Measurements from ENCODE around the gene FOXE3. TPM values are rescaled to one million over a fixed set of nuclear protein-coding genes. Genes with fewer than 3 reads are reported as not detected.

FOXE3 gene
- total RNA-seq, 1 experiment from 2014 or later: not detected

DNA sequence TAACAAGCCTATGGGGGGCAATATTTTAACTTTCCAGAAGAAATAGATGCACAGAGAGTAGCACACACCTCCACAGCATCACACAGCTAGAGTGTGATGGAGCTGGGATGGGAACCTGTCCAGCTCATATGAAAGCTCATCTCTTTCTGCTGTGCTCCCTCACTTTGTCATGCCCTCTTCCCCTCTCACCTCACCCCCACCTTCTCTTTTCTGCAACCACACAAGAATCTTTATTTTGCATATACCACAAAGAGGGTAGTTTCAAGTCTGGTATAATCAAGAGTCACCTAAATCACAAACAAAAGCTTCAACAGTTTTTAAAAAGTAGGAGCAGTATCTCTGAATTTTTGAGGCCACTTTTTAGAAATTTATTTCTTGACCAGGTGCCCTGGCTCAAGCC is 44.4 kb downstream of the FOXE3 start:
- POLR2A ChIA-PET: no interaction called here
- CTCF ChIA-PET: interaction anchor here (1.0 to 2.9 kb wide), 10 partner anchors 11 to 295 kb away, joined by 3 to 17 read pairs (median 5); partner anchors contain the start of gene FOXD2
- peaks cover 31% of the 10 kb centered on the region for H3K4me1 Mint-ChIP-seq
- no peak overlapping the region for H3K27ac Mint-ChIP-seq
- TF ChIP-seq, protein P1, sequence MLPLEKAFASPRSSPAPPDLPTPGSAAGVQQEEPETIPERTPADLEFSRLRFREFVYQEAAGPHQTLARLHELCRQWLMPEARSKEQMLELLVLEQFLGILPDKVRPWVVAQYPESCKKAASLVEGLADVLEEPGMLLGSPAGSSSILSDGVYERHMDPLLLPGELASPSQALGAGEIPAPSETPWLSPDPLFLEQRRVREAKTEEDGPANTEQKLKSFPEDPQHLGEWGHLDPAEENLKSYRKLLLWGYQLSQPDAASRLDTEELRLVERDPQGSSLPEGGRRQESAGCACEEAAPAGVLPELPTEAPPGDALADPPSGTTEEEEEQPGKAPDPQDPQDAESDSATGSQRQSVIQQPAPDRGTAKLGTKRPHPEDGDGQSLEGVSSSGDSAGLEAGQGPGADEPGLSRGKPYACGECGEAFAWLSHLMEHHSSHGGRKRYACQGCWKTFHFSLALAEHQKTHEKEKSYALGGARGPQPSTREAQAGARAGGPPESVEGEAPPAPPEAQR (CRISPR knock-in tag; IDR thresholded peaks at IDR 0.05): no peak
- TF ChIP-seq ZNF396 (CRISPR knock-in tag; IDR thresholded peaks at IDR 0.05; ENCODE audit: borderline replicate concordance) (no peak), FOXJ3 (CRISPR knock-in tag; IDR thresholded peaks at IDR 0.05; ENCODE audit: borderline replicate concordance) (no peak), HMGA2 (CRISPR knock-in tag; IDR thresholded peaks at IDR 0.05) (no peak), NFATC4 (CRISPR knock-in tag; IDR thresholded peaks at IDR 0.05) (no peak), JAZF1 (CRISPR knock-in tag; IDR thresholded peaks at IDR 0.05) (no peak), USF2 (CRISPR knock-in tag; IDR thresholded peaks at IDR 0.05) (no peak)
- TF ChIP-seq, protein P2, sequence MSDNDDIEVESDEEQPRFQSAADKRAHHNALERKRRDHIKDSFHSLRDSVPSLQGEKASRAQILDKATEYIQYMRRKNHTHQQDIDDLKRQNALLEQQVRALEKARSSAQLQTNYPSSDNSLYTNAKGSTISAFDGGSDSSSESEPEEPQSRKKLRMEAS (CRISPR knock-in tag; IDR thresholded peaks at IDR 0.05): no peak
- TF ChIP-seq, protein P3, sequence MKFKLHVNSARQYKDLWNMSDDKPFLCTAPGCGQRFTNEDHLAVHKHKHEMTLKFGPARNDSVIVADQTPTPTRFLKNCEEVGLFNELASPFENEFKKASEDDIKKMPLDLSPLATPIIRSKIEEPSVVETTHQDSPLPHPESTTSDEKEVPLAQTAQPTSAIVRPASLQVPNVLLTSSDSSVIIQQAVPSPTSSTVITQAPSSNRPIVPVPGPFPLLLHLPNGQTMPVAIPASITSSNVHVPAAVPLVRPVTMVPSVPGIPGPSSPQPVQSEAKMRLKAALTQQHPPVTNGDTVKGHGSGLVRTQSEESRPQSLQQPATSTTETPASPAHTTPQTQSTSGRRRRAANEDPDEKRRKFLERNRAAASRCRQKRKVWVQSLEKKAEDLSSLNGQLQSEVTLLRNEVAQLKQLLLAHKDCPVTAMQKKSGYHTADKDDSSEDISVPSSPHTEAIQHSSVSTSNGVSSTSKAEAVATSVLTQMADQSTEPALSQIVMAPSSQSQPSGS (CRISPR knock-in tag; IDR thresholded peaks at IDR 0.05; ENCODE audit: borderline replicate concordance, low read depth): no peak
- TF ChIP-seq, protein P4, sequence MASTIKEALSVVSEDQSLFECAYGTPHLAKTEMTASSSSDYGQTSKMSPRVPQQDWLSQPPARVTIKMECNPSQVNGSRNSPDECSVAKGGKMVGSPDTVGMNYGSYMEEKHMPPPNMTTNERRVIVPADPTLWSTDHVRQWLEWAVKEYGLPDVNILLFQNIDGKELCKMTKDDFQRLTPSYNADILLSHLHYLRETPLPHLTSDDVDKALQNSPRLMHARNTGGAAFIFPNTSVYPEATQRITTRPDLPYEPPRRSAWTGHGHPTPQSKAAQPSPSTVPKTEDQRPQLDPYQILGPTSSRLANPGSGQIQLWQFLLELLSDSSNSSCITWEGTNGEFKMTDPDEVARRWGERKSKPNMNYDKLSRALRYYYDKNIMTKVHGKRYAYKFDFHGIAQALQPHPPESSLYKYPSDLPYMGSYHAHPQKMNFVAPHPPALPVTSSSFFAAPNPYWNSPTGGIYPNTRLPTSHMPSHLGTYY (CRISPR knock-in tag; IDR thresholded peaks at IDR 0.05): no peak
- ATAC-seq (no peak), DNase-seq (ENCODE audit: low spot score) (no peak)
- H3K9me3 Mint-ChIP-seq: no peaks in the 10 kb centered on the region
- peaks cover 47% of the 10 kb centered on the region for H3K27me3 Mint-ChIP-seq (ENCODE audit: low read depth)
- no peaks in the 10 kb centered on the region for H3K36me3 Mint-ChIP-seq
- H3K4me3 Mint-ChIP-seq: no peak overlapping the region

GRCh38 chr1:47465605-47466004 is 49.5 kb downstream of the FOXE3 start:
- Mint-ChIP-seq H3K4me1 (peaks cover 7% of the 10 kb centered on the region), H3K27me3 (ENCODE audit: low read depth) (peaks cover 34% of the 10 kb centered on the region), H3K9me3 (no peaks in the 10 kb centered on the region), H3K27ac (no peak overlapping the region), H3K4me3 (no peak overlapping the region), H3K36me3 (no peaks in the 10 kb centered on the region)
- POLR2A ChIA-PET: no interaction called here
- CTCF ChIA-PET: interaction anchor here (0.6 to 2.0 kb wide), 4 partner anchors 15 to 260 kb away, joined by 3 to 4 read pairs (median 4); no protein-coding TSS in a partner anchor
- TF ChIP-seq AR (CRISPR knock-in tag; IDR thresholded peaks at IDR 0.05) (no peak), ZNF263 (CRISPR knock-in tag; IDR thresholded peaks at IDR 0.05; ENCODE audit: low read depth) (no peak), CBFB (CRISPR knock-in tag; IDR thresholded peaks at IDR 0.05; ENCODE audit: low read depth) (no peak), NFATC4 (CRISPR knock-in tag; IDR thresholded peaks at IDR 0.05) (no peak), IRF2 (CRISPR knock-in tag; IDR thresholded peaks at IDR 0.05; ENCODE audit: borderline replicate concordance, low read depth) (no peak), JAZF1 (CRISPR knock-in tag; IDR thresholded peaks at IDR 0.05) (no peak), GRHL2 (CRISPR knock-in tag; IDR thresholded peaks at IDR 0.05; ENCODE audit: insufficient replicate concordance, severe bottlenecking) (no peak)
- TF ChIP-seq, protein P5, sequence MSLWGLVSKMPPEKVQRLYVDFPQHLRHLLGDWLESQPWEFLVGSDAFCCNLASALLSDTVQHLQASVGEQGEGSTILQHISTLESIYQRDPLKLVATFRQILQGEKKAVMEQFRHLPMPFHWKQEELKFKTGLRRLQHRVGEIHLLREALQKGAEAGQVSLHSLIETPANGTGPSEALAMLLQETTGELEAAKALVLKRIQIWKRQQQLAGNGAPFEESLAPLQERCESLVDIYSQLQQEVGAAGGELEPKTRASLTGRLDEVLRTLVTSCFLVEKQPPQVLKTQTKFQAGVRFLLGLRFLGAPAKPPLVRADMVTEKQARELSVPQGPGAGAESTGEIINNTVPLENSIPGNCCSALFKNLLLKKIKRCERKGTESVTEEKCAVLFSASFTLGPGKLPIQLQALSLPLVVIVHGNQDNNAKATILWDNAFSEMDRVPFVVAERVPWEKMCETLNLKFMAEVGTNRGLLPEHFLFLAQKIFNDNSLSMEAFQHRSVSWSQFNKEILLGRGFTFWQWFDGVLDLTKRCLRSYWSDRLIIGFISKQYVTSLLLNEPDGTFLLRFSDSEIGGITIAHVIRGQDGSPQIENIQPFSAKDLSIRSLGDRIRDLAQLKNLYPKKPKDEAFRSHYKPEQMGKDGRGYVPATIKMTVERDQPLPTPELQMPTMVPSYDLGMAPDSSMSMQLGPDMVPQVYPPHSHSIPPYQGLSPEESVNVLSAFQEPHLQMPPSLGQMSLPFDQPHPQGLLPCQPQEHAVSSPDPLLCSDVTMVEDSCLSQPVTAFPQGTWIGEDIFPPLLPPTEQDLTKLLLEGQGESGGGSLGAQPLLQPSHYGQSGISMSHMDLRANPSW (CRISPR knock-in tag; conservative IDR thresholded peaks at IDR 0.05; ENCODE audit: low read depth): no peak
- TF ChIP-seq, protein P6, sequence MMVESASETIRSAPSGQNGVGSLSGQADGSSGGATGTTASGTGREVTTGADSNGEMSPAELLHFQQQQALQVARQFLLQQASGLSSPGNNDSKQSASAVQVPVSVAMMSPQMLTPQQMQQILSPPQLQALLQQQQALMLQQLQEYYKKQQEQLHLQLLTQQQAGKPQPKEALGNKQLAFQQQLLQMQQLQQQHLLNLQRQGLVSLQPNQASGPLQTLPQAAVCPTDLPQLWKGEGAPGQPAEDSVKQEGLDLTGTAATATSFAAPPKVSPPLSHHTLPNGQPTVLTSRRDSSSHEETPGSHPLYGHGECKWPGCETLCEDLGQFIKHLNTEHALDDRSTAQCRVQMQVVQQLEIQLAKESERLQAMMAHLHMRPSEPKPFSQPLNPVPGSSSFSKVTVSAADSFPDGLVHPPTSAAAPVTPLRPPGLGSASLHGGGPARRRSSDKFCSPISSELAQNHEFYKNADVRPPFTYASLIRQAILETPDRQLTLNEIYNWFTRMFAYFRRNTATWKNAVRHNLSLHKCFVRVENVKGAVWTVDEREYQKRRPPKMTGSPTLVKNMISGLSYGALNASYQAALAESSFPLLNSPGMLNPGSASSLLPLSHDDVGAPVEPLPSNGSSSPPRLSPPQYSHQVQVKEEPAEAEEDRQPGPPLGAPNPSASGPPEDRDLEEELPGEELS (CRISPR knock-in tag; IDR thresholded peaks at IDR 0.05): no peak
- ATAC-seq: no peak
- no peak for DNase-seq (ENCODE audit: low spot score)
